ENCODE results near the gene HIKESHI.

DNA sequence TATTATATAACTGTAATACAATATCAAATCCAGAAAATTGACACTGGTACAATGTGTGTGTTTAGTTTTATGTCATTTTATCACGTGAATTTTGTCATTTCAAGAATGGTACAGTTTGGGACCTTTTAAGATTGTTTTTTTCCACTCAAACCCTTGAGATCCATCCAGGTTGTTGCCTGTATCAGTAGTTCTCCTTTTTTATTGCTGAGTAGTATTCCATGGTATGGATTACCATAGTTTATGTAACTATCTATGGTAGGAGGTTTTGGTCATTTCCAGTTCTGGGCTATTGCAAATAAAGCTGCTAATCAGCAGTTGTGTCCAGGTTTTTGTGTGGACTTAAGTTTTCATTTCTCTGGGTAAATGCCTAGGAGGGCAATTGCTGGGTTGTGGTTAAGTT lies 32.4 kb upstream of the HIKESHI start:
- TF ChIP-seq EP300 (IDR thresholded peaks at IDR 0.05; ENCODE audit: borderline replicate concordance in 1 of 2, low read depth in 1 of 2, low read length in 1 of 2) = no peak
- no peak for TF ChIP-seq MEF2A (IDR thresholded peaks at IDR 0.05; ENCODE audit: borderline replicate concordance, low read depth)
- TF ChIP-seq, protein P1, sequence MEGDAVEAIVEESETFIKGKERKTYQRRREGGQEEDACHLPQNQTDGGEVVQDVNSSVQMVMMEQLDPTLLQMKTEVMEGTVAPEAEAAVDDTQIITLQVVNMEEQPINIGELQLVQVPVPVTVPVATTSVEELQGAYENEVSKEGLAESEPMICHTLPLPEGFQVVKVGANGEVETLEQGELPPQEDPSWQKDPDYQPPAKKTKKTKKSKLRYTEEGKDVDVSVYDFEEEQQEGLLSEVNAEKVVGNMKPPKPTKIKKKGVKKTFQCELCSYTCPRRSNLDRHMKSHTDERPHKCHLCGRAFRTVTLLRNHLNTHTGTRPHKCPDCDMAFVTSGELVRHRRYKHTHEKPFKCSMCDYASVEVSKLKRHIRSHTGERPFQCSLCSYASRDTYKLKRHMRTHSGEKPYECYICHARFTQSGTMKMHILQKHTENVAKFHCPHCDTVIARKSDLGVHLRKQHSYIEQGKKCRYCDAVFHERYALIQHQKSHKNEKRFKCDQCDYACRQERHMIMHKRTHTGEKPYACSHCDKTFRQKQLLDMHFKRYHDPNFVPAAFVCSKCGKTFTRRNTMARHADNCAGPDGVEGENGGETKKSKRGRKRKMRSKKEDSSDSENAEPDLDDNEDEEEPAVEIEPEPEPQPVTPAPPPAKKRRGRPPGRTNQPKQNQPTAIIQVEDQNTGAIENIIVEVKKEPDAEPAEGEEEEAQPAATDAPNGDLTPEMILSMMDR (IDR thresholded peaks at IDR 0.05) = no peak
- TF ChIP-seq, protein P2, sequence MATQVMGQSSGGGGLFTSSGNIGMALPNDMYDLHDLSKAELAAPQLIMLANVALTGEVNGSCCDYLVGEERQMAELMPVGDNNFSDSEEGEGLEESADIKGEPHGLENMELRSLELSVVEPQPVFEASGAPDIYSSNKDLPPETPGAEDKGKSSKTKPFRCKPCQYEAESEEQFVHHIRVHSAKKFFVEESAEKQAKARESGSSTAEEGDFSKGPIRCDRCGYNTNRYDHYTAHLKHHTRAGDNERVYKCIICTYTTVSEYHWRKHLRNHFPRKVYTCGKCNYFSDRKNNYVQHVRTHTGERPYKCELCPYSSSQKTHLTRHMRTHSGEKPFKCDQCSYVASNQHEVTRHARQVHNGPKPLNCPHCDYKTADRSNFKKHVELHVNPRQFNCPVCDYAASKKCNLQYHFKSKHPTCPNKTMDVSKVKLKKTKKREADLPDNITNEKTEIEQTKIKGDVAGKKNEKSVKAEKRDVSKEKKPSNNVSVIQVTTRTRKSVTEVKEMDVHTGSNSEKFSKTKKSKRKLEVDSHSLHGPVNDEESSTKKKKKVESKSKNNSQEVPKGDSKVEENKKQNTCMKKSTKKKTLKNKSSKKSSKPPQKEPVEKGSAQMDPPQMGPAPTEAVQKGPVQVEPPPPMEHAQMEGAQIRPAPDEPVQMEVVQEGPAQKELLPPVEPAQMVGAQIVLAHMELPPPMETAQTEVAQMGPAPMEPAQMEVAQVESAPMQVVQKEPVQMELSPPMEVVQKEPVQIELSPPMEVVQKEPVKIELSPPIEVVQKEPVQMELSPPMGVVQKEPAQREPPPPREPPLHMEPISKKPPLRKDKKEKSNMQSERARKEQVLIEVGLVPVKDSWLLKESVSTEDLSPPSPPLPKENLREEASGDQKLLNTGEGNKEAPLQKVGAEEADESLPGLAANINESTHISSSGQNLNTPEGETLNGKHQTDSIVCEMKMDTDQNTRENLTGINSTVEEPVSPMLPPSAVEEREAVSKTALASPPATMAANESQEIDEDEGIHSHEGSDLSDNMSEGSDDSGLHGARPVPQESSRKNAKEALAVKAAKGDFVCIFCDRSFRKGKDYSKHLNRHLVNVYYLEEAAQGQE (IDR thresholded peaks at IDR 0.05; ENCODE audit: low read depth, low read length) = no peak
- TF ChIP-seq TAF1 (IDR thresholded peaks at IDR 0.05; ENCODE audit: borderline replicate concordance, low read depth, low read length) = no peak
- TF ChIP-seq TEAD4 (IDR thresholded peaks at IDR 0.05; ENCODE audit: borderline replicate concordance, insufficient read depth) = no peak
- TF ChIP-seq CHD2 (IDR thresholded peaks at IDR 0.05; ENCODE audit: low read length, partially characterized antibody) = no peak
- TF ChIP-seq RAD21 (IDR thresholded peaks at IDR 0.05; ENCODE audit: low read length) = no peak
- no peak for TF ChIP-seq POLR2AphosphoS5 (IDR thresholded peaks at IDR 0.05; ENCODE audit: low read depth, low read length)
- TF ChIP-seq MXI1 (IDR thresholded peaks at IDR 0.05; ENCODE audit: low read depth, low read length) = no peak

Data from SK-N-SH (cell line).